Cardiac septum (tissue), 1 donor: ENCODE data around the gene LYPD6. TPM values are rescaled to one million over a fixed set of nuclear protein-coding genes. Genes with fewer than 3 reads are reported as not detected.

ENCODE experiments used
- DNase-seq: peaks from one replicate; pipeline ENCODE4 v3.0.0-alpha.2; 2020; ENCODE audit warnings: low spot score
- intact Hi-C: fragments of 100-400 bp; cut with DNase I; formaldehyde crosslinking; loops from one replicate; pipeline ENCODE4 v1.14.0; 2022
- total RNA-seq: library from RNA; stranded (reverse); fragmentation: NEBNext Ultra II Directional; extraction: Animal tissue kit (Norgen Biotek cat#: 25700); gene quantifications from one replicate; pipeline ENCODE4 v1.2.1, GENCODE V29; 2021
- donor health status: DM: no; HTN: no; CAD: no.

Gene LYPD6
- total RNA-seq, 1 donor from 2014 or later = 0.16 TPM

DNA sequence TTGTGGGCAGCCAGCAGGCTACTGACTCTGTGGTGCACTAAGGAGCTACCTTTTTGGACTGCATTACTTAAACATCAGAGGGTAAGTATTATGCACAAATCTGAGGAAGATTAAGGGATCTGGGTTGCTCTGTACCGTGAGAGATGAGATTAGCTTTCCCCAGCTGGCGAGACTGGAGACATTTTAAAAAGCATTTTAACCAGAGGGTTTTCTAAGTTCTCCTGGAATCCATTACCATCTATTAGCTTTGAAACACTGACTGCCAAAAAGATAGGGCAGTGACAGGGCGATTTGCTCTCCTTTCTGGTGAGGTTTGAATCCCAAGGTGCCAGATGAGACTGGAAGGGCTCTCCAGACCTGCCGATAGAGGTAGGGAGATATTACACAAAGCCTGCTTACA lies 63.2 kb downstream of the LYPD6 start:
- no peak for DNase-seq
- intact Hi-C loops = no loop called here

DNA sequence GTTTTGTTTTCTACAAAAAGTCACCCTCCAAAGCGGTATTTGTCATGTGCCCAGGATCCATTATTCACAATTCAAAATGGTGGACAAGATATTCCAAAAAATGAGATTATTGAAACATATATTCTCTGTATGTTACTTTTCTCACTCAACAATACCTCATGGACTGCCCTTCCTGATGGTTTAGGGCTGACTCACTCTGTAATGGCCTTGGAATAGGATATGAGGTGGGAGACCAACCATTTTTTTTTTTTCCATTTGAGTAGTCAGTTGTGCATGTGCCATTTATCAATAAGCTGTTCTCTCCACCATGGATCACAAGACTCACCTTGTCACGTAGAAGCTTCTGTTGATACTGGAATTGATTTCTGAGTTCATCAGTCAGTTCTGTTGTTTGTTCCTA lies 64.5 kb downstream of the LYPD6 start:
- intact Hi-C loops = no loop called here
- DNase-seq = no peak

DNA sequence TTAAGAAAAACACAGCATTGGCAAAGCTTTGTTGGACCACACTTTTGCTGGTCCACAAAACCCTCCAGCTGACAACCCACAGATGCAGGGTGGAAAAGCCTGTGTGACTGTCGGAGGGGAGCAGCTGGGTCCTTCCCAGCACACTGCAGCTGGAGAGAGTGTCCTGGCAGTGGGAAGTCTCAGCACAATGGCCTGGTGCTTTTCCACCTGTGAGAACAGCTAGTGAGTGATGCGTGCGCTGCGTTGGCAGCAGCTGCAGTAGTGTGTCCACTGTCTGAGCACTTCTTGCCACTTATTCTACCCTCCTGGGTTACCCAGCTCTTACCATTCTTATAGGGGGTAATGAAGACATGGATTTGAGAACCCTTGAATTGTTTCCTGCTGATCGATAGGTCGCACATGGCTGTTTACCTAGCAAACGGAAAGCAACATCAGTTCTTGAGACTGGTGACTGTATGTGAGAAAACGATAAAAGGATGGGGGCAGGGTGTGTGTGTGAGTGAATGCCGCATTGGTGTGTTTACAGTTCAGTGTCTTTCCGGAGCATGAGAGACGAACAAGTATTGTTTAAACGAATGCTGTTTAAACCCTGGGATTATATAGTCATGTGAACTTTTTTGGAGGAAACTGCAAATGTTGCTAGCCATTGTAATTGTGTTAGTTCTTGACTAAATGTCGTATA lies 69.7 kb downstream of the LYPD6 start:
- intact Hi-C loops = no loop called here
- DNase-seq = no peak

DNA sequence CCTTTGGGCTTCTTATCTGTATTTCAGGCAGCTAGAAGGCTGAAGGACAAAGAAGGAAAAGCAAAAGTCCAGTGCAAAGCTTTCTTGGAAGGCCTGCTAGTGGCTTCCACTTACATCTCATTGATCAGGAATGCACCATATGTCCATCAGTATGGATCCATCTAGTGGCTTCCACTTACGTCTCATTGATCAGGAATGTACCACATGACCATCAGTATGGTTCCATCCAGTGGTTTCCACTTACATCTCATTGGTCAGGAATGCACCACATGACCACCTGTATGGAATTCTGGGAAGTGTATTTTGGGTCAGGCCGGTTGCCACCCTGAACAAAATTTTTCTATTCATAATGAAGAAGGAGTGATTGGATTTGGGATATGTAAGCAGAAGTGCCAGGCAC lies 70.6 kb downstream of the LYPD6 start:
- intact Hi-C loops = no loop called here
- no peak for DNase-seq

DNA sequence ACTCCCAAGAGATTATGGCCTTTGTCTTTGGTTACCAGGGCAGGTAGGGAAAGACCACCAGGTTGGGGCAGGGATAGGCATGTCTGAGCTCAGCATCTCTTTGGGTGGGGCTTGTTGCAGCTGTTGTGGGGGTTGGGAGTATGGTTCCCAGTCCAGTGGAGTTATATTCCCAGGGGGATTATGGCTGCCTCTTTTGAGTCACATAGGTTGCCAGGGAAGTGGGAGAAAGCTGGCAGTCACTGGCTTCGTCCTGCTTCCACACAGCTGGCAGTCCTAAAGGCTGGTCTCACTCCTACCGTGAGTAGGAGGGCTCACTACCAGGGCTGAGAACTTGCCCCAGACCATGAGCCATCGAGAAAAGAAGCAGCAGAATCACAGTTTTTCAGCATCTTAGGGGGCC lies 79.1 kb downstream of the LYPD6 start:
- intact Hi-C loops = no loop called here
- no peak for DNase-seq

DNA sequence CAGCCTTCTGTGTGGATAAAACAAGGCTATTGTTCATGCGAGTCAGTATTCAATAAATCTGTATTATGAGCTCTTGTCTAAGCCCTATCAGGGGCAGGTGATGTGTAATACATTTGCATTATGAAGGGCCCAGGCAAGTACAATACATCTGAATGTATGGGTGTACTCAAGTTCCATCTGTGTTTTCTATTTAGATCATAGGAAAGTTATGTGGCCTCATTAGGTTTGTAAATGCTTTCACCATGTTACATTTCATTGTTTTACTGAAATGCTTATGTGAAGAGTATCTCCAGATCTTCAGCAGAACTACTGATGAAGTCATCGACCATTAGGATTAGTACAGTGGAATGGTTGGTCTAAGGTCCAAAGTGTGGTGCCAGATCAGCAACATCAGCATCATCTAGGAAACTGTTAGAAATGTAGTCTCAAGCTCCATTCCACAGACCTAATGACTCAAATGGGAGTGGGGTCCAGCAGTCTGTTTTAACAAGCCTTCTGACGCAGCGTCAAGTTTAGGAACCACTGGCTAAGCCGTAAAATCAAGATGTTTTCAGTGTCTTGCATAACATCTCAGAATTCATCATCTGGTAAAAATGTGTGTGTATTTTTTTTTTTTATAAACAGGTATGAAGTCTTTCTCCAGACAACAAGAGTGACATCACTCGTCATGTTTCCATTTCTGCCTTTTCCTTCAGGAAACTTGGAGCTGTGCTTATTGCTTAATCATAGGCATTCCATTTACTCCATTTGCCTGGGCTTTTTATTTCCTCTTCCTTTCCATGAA lies 80.5 kb downstream of the LYPD6 start:
- intact Hi-C loops = no loop called here
- DNase-seq = no peak

DNA sequence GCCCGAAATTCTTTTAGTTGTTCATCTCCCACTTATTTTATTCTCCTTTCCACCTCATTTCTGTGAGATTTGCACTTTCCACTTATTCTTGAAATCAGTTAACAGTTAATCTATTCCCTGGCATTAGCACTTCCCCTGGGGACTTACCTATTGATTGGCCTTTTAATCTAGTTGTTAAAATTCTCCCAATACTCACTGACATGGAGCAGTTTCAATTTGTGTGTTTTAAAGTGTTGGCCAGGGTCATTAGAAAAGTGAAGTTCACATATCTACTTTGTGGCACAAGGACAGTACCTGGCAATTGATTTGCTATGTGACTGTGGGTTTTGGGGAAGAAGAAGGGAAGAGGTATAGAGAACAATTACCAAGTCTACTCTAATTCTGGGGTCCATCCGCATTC lies 83.1 kb downstream of the LYPD6 start:
- no peak for DNase-seq
- intact Hi-C loops = no loop called here

DNA sequence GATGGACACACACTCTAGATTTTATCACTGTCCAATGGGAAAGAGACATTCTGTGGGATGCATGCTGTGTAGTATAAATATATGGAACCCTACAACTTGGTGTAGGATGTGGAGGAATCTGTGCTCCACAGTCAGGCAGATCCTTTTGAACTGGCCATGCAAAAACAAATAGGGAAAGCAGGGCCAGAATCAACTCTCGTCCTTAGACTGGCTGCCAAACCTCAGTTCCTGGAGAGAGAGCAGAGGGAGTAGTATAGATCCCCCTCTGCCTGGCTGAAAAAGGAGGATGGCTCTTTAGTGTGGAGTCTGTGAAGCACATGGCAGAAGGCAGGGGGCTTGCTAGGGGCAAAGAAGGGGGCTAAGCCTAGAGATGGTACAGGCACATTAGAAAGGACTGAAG lies 84.7 kb downstream of the LYPD6 start:
- DNase-seq = no peak

DNA sequence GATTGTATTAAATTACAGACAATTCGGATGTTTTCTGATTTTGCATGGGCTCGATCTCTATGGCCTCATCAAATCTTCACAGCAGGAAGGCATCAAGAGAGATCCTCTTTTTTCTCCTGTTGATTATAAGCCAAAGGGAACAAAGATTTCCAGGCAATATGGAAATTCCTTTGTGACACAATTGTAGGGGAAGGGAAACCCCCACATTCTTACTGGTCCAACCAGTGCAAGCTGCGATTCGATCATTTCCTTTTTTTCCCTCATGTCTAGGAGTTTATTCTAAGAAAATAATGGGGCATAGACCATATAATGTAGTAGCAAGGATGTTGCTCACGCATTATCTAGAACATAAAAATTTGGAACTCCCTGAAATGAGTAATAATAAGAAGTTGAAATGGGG lies 87.7 kb downstream of the LYPD6 start:
- intact Hi-C loops = no loop called here
- no peak for DNase-seq

More for the DNA sequence above, 84.7 kb downstream of the LYPD6 start:
- intact Hi-C loops = no loop called here

DNA sequence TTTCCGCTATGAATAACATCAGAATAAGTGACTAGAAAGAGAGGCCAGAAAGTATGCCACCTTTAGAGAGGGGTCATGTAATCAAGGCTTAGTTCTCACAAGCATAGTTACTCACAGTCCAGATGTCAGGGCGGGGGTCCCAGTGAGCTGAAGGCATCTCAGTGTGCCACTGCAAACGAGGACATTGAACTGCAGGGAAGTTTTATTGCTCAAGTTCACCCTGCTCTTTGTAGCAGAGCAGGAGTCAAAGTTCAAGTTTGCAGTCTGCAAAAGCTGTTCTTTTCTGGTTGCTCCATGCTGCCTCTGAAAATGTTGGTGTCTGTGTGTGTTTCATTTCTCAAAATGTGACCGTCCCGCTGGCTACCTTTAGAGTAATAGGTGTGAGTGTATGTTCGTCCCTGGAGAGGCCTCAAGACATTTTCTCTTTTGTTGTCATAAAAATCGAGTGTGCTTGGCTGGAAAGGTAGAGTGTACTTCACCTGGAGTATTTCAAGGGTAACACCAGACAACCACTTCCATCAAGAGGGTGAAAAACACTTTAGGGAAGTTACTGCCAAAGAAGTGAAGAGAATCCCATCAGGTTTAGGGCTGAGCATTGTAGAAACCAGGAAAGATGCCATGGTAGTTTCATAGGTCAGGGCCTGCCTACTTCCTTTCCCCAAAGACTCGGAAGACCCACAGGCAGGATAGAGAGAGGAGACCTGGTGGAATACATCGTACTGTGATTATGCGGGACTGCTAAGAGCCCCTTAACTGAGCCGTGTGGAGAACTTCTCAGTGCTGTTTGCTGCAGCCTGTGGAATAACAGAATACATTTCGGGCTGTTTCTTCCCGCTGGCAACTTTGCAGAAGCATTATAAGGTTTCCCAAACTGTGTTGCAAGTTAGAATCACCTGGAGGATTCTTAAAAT lies 89.9 kb downstream of the LYPD6 start:
- intact Hi-C loops = no loop called here

DNA sequence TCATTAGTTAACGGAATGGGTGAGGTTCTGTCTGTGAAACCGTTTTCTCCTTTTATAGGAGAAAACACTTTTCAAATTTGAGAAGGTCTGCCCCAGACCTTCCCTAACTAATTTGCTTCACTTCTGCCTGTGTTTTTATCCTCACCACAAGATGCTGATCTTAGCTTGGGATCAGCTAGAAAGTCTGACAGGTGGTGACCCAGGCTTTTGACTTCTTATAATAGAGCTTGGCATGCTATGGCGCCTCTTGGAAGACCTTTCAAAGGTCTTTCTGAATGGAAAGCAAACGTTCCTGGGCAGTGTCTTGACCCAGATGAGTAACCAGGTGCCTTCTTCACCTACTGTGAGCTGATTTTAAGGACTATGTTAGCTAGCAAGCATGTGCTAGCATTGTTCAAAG lies 91.4 kb downstream of the LYPD6 start:
- intact Hi-C loops = no loop called here

More for the DNA sequence above, 89.9 kb downstream of the LYPD6 start:
- DNase-seq = no peak

DNA sequence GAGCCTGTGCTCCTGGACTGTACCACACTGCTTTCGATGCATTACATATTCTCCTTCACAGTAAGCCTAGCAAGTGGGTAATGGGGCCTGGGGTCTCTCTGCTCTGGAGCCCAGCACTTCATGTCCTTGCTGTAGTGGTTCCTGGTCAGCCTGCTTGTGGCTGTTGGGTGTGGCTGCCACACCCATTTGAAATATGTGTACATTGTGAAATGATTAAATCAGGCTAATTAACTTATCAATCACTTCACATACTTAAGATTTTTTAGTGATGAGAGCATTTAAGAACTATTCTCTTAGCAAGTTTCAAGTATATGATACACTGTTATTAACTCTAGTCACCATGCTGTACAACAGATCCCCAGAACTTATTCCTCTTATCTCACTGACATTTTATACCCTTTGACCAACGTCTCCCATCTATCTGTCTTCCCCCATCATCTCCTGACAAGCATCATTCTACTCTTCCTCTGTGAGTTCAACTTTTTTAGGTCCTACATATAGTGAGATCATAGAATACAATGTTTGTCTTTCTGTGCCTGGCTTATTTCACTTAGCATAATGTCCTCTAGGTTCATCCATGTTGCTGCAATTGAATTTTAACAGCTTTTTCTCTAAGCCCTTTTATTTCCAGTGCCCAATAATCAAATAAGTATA lies 92.1 kb downstream of the LYPD6 start:
- intact Hi-C loops = no loop called here
- DNase-seq = no peak

More for the DNA sequence above, 91.4 kb downstream of the LYPD6 start:
- DNase-seq = no peak

DNA sequence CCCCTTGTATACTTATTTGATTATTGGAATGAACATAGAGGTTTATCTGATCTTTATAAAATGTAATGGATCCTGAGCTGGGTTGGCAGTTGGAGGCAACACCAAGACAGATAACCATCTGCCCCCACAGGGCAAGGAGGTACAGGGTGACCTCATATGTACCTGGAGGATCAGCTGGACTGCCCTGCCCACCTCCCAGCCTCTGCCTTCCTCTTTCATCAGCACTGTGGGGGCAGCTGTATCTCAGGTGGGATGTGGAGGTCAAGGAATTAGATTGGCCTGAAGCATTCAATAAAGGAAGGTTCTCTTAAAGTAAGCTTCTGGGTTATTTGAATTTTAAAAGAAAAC lies 92.6 kb downstream of the LYPD6 start:
- no peak for DNase-seq
- intact Hi-C loops = no loop called here

DNA sequence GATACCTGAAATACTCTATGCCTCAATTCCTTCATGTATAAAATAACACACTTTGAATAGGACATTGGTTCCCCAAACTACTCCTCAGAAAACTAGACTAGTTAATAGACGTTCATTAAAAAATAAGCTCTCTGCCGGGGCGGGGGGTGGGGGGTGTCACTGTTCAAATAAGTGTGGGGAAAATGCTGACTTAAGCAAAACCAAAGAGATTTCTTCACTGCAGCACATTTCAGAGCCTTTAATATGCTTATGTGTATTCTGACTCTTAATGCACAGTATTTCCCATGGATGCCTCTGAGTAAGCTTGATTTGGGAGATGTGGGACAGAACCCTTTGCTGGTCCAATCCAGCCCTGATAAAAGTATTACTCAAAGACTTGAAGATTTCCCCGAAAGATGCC lies 93.2 kb downstream of the LYPD6 start:
- intact Hi-C loops = no loop called here
- no peak for DNase-seq

DNA sequence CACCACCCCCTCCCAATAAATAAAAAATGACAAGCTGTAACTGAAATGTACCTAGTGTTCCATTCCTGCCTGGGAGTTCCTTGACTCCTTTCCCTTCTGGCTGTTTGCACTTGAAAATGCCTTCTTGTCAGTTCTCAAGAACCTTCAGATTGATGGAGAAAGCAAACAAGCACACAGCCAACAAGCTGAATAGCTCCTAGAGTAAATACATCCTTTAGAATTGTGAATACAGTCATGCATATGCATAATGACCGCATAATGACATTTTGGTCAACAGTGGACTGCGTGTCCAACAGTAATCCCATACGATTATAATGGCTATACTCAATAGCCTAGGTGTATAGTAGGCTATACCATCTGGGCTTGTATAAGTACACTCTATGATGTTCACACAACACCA lies 97.0 kb downstream of the LYPD6 start:
- intact Hi-C loops = no loop called here
- no peak for DNase-seq

DNA sequence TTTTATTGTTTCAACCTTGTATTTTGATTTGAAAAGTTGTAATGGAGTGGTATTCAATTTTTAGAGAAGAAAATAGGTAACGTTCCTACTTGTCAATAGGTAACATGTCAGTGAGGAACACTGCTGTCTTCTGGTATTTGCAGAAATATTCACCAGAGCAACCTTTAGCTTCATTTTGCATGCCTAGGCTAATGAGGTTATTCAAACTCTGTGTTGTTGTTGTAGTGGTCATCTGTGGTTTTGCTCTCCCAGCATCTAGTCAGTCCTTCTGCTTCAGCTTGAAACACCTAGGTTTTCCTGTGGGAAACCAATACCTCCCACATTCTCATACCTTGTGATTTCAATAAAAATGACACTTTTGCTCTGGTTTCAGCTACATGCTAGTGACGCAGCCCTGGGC lies 98.4 kb downstream of the LYPD6 start:
- intact Hi-C loops = no loop called here
- no peak for DNase-seq

DNA sequence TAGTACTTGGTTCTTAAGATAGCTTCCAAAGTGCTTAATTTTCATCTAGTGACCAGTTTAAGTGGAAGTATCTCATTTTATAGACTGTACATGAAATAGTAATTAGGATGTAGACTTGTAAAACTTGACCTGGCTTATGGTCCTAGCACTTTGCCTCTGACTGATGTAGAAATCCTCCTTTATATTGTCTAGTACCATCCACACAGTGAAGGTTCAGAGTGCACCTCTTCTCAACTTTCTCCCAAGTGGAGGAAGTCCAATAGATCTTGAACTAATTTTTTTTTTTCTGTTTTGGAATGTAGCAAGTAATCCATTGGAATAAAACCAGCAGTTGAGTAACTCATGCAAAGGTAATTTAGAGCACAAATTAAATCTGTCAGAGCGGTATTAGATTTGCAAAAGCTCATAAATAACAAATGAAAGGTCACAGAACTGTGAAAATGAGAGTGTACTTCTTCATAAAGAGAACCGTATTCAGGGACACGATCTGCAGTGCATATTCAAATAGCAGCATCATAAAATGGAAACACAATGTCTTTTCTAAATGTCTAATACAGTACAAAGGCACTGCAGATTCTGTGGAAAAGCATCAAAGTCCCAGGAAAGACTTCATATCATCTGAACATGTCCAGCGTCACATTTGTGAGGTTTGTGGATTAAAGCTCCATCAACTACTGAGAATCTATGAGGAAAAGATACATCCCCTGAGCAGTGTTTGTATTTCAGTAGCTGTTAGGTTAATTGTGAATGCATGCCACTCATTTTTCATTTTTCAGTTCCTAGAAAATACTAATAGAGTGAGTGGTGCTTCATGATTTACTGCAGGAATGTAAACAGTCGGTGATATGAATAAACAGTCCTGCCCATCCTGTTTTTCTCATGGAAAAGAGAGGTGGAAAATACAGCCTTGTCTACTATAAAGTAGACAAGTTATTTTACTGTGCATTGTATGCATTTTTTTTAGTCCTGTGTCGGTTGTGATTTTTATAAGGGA lies 100.7 kb downstream of the LYPD6 start:
- DNase-seq = no peak
- intact Hi-C loops = no loop called here

DNA sequence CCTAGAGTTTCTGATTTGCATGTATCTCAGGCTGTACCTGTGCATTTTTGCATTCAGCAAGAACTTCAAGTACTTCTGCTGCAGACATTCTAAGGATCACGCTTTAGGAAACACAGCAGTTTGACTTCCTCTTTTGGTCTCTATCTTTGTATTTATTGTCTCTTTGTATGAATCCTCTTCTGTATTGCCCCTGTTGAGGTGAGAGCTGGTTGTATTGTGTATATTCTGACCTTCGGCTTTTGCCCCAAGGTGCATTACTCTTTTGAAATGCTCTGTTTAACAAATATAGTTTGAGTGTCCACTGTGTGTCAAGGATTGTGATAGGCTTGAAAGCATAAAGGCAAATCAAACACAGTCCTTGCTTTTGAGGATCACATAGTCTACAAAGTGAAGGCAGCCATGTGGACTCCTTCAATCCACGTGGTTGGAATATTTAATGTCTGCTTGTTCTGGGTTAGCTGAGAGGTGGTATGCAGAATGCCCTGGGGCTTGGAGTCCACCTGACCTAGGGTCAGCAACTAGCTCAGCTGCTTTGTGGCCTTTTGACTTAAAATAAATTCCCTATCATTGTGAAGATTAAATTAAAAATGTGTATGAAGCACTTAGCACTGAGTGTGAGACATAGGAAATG lies 108.1 kb downstream of the LYPD6 start:
- intact Hi-C loops = no loop called here
- no peak for DNase-seq
